Left colon (tissue), 2 donors: ENCODE data around the gene EXOC6B. TPM values are rescaled to one million over a fixed set of nuclear protein-coding genes. Genes with fewer than 3 reads are reported as not detected.

ENCODE experiments used
- ATAC-seq: fragments of 200-7000 bp; cut with Tn5 transposase; one replicate; pipeline ENCODE4 v1.9.1; 2020; ENCODE audit warnings: mild to moderate bottlenecking, moderate library complexity
- DNase-seq, 2 donors: peaks; one replicate each; pipeline ENCODE4 v3.0.0-alpha.2; 2020
- intact Hi-C, 2 donors: fragments of 100-400 bp; cut with DNase I in 1 of 2; cut with micrococcal nuclease in 1 of 2; formaldehyde crosslinking; loops; one replicate each; pipeline versions ENCODE4 v1.11.2 to v1.14.0; 2022; cut with DNase I, micrococcal nuclease
- total RNA-seq, 2 donors: library from RNA; stranded (reverse); fragmentation: NEBNext Ultra II Directional; extraction: Animal tissue kit (Norgen Biotek cat#: 25700); gene quantifications; one replicate each; pipeline ENCODE4 v1.2.1, GENCODE V29; 2021
- donor health status: DM: no; HTN: no; CAD: no.
- donor health status: DM: yes; HTN: yes; CAD: no.

The EXOC6B gene
- total RNA-seq, 2 donors from 2014 or later: 23.9 to 37.6 TPM

DNA sequence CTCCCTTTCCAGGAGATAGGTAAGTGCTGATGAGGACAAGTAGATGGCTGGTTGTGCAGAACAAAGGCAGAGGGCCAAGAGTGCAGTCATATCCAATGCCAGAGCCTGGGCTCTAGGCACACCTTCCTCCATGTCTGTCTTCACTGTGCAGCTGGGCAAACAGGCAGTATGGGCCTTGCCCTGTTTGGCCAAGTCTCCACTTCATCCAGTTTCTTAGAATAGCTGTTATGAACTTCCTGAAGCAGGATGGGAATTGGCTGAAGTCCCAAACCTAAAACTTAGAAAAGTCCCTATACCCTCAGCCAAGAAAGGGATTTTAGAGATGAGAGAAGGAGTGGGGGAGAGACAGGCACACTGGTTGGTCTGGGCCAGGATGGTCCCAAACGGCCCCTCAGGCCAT lies 640.6 kb downstream of the EXOC6B start:
- ATAC-seq (no peak), DNase-seq (no peak)
- intact Hi-C loops: no loop called here

DNA sequence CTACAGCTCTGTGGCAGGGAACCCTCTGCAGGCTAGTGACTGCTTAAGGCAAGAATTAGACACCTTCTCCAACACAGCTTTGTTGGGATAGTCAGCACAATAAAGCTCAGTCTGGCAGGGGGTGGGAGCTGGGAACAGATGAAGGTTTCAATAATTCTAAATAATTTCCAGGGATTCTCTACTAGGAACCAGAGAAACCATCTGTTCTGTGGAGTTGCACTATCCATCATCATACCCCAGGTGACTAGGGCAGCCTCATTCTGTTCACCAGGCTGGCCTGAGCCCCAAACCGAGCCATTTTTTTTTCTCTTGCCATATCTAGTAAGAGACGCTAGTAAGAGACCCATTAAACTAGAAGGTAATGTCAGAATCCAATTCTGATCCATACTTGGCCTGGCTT lies 642.4 kb downstream of the EXOC6B start:
- DNase-seq (no peak), ATAC-seq (no peak)
- intact Hi-C loops: no loop called here

DNA sequence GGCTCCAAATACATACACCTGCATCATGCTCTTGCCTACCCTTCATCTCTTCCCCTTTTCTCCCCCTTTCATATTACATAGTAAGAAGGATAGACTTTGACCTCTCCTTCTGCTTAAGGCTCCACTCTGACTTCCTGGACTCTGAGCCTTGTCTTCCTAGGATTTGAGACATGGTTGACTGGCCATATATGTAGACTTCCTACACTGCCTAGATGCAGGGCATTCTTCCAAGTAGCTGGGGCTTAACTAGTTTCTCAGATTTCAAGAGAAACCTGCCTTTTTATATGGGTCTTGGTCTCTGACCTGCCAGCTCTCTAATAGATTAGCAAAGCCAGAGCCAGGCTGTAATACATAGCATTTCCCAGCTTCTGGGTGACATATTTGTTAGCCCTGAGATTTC lies 642.8 kb downstream of the EXOC6B start:
- ATAC-seq (peak; percentile 82), DNase-seq (no peak)
- intact Hi-C loops: no loop called here

DNA sequence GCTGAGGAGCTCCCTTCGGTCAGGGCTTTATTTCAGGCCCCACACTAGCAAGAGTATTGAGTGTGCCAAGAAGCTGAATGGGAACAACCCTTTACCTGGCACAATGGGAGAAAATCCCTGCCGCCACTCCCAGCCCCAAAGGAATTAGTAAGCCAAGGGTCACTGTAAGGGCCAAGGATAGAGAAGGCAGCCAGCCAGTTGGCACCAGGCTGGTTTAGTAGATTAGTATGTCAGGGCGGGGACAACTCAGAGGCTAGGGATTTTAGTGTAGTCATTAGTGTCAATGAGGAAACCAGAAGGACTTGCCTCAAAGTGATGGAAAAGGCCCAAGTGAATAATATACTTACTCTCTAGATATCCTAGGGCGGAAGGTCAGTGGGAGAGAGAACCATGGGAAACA lies 643.3 kb downstream of the EXOC6B start:
- DNase-seq (peak; percentile 71 to 72), ATAC-seq (peak; percentile 93)
- intact Hi-C loops: no loop called here

DNA sequence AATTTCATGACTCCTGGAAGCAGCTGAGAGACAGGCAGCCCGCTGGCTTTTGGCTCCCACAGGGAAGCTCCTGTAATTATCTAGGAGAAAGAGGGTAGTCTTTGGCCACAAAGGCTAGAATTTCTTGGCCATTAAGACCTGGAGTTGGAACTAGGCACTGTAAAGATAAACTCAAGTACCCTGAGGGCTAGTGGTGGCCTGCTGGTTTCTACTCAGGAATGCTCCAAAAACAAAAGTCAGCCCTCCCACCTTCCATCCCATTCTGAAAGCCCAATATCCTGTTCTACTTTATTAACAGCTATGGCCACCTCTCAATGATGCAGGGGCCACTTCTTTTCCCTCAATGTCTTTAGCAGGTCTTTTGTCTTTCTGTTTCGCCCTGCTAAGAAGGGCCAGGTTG lies 644.2 kb downstream of the EXOC6B start:
- DNase-seq (no peak), ATAC-seq (no peak)
- intact Hi-C loops: no loop called here

DNA sequence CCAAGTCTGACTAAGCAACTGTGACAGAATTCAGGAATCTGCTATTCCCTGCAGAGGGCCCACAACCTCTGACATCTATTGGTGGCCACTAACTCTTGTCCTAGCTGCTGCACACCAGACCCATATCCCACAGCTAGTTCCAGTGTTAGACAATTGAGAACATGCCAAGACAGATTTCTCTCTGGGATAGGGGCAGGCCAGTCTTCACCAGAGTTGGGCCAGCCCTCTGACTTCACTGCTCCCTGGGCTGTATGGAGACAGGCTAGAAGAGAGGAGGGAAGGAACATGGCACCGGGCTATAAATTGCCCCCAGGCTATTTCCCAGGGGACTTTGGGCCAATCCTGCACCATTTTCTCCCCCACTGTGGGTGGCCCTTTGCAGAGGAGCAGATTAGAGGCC lies 645.5 kb downstream of the EXOC6B start:
- ATAC-seq (no peak), DNase-seq (no peak)

DNA sequence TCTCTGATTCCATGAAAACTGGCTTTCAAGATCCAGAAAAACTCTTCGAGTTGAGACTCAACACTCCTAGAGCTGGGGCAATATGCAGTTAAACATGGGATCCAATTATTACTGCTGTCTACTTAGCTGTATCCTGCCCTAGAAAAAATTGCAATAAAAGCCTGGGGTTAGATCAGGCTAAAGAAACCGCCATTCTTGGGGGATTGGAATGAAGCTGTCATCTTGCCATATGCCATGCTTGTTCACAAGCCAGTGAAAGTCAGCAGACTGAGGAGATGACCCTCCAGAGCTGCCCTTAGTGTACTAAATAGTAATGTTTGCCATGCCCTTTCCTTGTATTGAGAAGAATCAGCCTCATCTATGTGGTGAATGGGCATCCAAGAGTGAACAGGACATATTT lies 647.3 kb downstream of the EXOC6B start:
- intact Hi-C loops: no loop called here
- ATAC-seq (no peak), DNase-seq (no peak)

More for the DNA sequence above, 645.5 kb downstream of the EXOC6B start:
- intact Hi-C loops: no loop called here

DNA sequence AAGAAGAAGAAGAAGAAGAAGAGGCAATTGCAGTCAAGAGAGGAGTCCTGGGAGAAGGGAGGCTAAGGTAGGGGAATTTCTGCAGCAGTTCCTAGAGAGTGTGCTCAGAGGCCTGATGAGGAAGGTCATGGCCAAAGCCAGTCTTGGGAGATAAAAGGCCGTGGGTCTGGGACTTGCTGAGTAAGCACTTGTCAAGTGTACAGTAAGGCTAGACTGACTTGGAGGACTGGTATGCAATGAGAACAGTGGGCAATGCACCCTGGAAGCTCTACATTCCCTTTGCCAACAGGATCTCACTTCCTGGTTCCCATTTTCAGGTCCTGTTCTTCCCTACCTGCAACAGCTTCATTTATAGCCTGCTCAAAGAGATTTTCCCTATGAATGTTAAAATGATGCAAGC lies 649.6 kb downstream of the EXOC6B start:
- intact Hi-C loops: no loop called here
- no peak for DNase-seq
- ATAC-seq: no peak

DNA sequence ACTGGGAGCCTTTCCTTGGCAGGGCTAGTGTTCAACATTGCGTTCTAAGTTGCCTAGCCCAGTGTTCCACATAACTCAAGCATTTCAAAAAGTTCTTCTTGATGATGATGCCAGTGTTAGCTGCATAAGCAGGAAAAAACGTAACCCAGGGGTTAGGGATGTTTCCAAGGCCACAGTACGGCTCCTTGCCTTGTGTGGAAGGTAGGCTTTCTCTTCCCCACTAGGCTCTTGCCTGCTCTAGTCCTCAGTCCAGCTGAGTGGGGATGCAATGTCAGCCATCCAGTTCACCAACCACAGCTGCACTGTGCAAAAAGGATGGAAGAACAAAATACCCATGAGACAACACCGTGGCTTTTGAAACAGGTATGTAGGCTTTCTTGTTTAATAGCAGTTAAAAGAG lies 650.2 kb downstream of the EXOC6B start:
- ATAC-seq (no peak), DNase-seq (no peak)
- intact Hi-C loops: no loop called here

DNA sequence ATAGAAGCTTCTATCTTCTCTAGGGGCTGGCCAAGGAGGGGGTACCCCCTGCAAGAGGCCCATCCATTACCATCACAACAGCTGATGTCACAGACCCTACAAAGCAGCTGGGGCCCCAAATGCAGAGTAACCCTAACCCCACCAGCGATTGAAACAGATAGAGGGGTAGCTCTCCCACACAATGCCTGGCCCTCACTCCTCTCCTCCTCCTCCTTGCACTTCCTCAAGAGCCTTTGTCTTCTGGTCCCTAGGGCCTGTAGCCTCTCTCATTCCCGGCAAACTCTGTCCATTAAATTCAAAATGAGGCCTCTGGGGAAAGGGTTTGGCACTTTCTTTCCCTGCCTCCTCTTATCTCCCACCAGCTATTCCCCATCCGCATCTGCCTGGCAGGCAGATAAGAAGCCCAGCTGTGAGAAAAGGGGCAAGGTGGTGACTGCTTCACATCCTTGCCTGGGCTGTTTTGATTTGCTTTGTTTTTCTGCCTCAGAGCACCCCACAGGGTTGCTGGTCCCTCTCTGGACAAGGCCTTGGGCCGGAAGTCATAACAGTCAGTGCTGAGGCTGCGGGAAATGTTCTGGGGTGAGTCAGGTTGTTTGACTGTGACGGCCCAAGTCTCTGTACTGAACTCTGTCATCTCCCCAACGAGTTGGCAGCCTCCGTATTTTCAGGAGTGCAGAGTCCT lies 652.1 kb downstream of the EXOC6B start:
- intact Hi-C loops: no loop called here
- ATAC-seq (no peak), DNase-seq (no peak)

DNA sequence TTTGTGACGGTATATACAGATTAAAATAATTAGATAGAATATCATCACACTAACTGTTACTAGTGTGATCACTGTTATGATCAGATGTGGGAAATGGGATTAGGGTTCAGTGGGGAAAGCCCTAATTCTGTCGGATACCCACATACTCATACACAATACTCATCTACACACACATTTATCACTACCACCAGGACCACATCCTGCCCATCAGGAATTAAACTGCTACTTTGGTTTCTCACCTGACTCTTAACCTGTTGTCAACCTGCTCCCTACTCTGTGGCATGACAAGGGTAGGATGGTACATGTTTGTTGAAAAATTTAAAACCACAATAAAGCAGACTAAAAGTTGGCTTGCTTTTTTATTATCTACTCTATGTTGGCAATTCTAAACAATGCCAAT lies 653.4 kb downstream of the EXOC6B start:
- intact Hi-C loops: no loop called here
- no peak for ATAC-seq
- no peak for DNase-seq

DNA sequence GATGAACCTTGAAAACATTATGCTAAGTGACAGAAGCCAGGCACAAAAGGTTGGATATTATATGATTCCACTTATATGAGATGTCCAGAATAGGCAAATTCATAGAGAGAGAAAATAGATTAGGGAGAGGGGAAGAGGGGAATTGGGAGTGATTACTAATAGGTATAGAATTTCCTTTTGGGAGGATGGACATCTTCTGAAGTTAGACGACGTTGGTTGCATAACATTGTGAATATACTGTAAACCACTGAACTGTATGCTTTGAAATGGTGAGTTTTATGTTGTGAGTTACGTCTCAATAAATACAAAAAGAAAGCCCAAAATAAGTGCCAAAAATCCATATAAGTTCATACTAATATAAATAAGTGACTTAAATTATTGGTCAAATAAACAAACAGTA lies 659.6 kb downstream of the EXOC6B start:
- DNase-seq: no peak
- intact Hi-C loops: no loop called here
- no peak for ATAC-seq

DNA sequence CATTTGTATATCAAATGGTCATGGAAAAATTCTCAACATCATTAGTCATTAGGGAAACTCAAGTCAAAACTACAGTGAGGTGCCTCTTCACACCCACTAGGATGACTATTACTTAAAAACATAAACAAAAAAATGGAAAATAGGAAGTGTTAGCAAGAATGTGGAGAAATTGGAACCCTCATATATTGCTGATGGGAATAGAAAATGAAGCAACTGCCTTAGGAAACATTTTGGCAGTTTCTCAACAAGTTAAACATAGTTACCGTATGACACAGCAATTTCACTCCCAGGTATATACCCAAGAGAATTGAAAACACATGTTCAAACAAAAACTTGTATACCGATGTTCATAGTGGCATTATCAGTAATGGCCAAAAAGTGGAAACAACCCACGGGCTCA lies 660.0 kb downstream of the EXOC6B start:
- intact Hi-C loops: no loop called here
- no peak for DNase-seq
- ATAC-seq: no peak

DNA sequence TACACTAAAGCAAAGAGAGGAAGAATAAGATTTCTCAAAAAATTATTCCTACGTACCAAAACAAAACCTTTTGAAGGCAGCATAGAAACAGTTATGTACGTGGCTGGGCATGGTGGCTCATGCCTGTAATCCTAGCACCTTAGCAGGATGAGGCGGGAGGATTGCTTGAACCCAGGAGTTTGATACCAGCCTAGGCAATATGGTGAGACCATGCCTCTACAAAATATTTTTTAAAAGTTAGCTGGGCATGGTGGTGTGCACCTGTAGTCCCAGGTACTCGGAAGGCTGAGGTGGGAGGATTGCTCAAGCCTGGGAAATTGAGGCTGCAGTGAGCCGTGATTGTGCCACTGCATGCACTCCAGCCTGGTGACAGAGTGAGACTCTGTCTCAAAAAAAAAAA lies 663.3 kb downstream of the EXOC6B start:
- intact Hi-C loops: no loop called here
- ATAC-seq (no peak), DNase-seq (no peak)

DNA sequence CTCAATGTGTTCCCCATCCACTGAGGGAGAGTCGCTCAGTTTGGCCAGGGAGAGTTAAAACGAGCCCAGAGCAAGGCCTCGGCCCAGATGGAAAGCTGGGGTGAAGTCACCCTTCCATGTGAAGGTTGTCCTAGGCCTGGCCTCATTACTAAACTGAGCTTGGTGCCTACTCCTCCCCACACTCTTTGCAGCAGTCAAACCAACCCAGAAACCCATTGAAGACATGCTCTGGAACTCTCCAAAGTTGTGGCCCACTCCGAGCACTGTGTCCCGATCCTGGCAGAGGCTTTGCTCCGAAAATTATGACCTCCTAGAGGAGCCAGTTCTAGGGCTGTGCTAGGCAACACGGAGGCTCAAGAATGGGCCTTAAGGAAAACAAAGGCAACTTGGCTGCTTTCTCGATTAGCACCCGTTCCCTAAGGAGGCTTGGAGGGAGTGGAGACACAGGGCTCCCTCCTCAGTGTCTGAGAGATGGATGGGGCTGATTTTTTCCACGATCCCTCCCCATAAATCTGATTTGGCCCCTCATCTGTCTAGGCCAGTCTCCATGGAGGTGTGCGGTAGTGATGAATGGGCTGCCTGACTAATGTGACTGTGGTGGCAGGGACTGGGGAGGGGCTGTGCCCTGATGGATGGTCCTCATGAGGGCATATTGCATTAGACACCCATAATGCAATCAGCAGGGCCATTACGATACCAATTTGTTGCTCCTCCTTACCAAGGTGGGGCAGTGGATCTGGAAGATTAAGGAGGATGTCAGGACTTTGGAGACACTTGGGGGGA lies 666.4 kb downstream of the EXOC6B start:
- DNase-seq: no peak

DNA sequence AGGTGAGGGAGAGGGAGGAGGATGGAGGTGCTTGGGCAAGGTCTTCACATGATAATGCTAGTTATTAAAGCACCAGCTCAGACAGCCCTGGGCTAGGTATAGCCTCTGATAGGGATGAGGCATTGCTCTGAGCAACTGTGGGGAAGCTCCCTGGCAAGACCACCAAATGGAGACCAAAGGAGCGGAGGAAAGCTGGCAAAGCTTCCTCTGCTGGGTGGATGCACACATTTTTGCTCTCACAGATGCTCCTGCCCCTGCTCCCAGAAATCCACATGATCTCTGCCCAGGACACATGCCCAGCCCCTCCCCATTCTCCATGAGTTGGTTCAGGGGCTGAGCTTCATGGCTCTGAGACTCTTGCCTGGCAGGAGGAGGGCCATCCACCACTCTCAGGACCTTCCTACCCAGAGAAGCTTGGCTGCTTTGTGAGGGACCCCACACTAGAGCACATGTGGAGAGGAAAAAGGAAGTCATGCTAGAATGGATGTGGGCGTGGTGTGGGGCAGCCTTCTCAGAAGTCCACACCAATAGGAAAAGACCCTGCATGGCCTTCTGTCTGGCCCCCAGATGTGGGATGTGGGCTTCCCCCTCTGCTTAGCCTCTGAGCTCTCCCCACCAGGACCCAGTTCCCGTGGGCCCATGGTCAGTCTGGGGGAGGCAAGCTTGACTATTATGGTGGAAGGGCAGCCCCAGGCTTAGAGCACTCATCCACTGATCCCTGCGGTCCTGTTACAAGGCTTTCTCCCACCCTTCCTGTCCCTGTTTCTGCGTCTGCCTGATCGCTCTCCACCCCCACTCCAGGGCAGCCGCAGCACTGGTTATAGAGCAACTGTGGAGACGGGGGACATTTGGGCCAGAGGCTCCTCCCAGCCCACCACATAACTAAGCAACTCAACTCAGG lies 667.7 kb downstream of the EXOC6B start:
- ATAC-seq (no peak), DNase-seq (no peak)
- intact Hi-C loops: loop anchor here in 1 of 2 donors (10.0 kb wide), 1 partner anchor 417 kb away; no protein-coding TSS in a partner anchor

More for the DNA sequence above, 666.4 kb downstream of the EXOC6B start:
- intact Hi-C loops: loop anchor here in 1 of 2 donors (10.0 kb wide), 1 partner anchor 415 kb away; no protein-coding TSS in a partner anchor
- ATAC-seq: no peak

DNA sequence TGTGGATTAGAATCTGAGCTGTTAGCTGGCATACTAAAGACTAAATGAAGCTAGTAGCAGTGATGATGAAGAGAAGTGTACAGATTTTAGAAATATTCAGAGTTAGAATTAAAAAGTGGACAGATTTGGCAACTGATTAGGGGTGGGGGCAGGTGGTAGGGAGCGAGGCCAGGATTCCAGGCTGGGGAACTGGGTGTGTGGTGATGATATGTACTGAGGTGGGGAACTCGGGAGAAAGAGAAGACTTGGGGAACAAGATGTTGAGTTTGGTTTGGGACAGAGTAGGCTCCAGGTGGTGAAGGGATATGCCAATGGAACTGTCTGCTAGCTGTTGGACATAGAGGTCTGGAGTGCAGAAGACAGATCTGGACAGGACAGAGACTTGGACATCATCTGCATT lies 669.0 kb downstream of the EXOC6B start:
- intact Hi-C loops: loop anchor here in 1 of 2 donors (10.0 kb wide), 1 partner anchor 418 kb away; no protein-coding TSS in a partner anchor
- DNase-seq: no peak
- no peak for ATAC-seq

DNA sequence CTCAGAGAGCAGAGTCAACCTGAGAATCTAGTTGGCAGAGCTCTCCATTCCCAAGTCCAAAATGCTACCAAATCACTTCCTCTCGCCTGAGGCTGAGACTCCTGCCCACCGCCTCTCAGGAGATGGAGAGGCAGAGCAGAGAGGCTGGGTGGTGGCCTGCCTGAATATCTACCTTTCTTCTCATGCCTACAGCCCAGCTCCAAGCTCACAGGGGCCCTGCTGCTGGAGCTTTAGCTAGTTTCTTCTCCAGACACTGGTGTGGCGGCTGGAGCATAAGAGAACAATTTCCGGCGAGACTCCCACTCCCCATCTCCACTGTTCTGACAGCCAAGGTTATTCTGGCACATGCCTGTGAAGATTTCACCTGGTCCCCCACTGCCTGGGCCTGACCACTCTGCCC lies 670.1 kb downstream of the EXOC6B start:
- intact Hi-C loops: loop anchor here in 1 of 2 donors (10.0 kb wide), 1 partner anchor 419 kb away; no protein-coding TSS in a partner anchor
- no peak for DNase-seq
- ATAC-seq: no peak

DNA sequence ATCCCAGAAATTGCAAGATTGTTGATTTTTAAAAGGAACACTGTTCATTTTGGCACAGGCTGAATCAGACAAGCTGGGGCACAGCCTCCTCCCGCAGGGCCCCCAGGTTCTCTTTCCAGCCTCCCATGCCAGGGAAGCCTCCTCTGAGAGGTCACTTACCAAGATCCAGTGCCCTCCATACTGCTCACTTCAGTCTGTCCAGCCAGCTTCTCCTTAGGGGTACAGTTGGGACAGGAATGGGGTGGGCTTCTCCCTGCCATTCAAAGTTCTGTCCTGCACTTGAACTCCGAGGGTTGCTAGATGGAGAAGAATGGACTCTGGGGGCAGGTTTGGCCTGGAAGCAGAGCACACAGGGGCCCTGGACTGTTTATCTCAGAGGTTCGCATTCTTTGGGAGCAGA lies 670.7 kb downstream of the EXOC6B start:
- ATAC-seq (no peak), DNase-seq (no peak)
- intact Hi-C loops: loop anchor here in 1 of 2 donors (10.0 kb wide), 1 partner anchor 420 kb away; no protein-coding TSS in a partner anchor
